CD4-positive, alpha-beta T cell treated with Interleukin-17A for 1 hour (primary cell): ENCODE measurements around the gene SLC15A3.

Source experiments
- DNase-seq: peaks from one replicate; pipeline ENCODE4 v3.0.0-alpha.2; 2020

Gene SLC15A3

DNA sequence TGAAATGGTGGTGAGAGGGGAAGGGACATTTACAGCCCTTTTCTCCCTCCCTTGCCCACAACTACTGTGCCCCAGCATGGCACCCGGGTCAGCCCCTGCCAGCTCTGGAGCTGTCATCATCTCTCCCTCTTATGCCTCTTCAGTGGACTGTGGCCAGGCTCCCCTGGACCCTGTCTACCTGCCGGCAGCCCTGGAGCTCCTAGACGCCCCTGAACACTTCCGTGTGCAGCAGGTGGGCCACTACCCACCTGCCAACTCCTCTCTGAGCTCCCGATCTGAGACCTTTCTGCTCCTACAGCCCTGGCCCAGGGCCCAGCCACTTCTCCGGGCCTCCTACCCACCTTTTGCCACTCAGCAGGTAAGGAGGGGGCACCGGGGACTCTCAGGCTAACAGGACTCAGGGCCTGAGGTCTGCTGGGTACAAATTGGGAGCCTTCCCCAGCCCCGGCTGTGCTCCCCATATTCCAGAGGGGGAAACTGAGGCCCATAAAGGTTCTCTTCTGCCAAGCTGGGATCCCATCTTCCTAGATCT, 24.8 kb downstream of the SLC15A3 start:
- DNase-seq: no peak

DNA sequence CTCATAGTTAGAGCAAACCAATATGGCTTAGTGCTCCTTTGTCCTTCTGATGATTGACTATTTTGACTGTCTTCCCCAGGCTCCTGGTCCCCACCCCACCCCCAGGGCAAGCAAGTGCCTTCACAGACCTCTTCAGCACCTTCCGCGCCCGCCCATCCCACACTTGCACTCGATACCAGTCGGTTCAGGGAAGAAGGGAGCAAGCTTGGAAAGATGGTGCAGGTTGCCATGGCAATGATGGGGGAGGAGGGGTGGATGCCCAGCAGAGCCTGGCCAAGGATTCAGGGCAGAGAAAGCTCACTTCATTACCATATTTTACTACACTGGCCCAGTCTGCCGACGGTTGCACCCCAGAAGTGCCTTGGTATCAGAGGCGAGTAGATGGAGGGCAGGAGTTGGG, 25.5 kb downstream of the SLC15A3 start:
- DNase-seq: no peak

DNA sequence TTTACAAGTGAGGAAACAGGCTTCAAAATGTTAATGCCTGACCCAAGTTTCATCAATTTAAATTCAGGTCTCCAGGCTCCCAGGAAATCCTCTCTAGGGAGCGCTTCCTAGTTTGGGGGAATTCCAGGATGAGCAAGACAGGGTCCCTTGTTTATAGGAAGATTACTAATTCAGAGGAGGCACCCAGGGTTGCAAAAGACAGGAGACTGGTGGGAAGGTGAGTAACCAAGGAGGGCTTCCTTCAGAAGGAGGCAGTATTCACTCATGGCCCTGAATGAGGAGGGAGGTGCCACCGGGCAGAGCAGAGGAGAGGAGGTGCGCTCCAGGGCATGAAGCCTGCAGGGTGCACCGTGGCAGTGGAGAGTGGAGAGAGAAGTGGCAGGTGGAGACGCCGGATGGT, 26.1 kb downstream of the SLC15A3 start:
- no peak for DNase-seq

DNA sequence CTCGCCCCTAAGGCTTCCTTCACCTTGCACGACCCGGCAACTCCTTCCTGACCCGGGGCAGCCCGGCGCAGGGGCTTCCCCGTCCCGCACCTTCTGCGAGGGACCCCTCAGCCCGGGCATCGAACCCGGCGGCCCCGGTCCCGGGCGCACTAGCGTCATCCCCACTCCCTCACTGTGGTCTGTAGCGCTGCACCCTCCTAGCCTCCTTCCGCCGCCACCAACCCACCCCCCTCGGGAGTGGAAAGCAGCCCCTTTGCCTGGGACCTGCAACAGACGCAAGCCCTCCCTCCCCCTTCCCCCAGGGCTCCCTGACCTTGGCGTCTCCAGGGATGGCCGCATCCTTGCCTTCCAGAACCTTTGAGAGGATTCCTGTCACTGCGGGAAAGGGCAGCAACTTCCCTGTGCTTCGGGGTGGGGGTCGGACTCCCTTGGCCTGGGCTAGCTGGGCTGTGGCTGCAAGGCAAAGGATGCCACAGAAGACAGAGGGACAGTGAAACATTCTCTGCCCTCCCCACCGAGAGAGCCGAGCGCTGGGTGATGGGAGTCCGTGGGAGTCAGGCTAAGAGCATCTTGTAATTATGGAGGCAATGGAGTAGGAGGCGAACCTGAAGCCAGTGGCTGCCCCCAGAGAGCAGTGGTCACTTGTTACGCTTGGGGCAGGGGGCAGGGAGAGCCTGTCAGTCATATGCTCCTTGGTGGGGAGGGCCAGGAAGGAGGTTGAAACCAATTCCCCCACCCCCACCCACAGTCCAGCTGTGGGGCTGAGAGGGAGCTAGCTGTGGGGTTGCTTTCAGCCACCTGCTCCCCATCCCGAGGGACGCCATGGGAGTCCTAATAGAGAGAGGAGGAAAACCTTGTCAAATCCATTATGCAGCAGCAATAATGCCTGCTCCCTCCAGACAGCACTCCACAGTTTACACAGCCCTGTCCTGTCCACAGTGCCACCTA, 26.8 kb downstream of the SLC15A3 start:
- no peak for DNase-seq

DNA sequence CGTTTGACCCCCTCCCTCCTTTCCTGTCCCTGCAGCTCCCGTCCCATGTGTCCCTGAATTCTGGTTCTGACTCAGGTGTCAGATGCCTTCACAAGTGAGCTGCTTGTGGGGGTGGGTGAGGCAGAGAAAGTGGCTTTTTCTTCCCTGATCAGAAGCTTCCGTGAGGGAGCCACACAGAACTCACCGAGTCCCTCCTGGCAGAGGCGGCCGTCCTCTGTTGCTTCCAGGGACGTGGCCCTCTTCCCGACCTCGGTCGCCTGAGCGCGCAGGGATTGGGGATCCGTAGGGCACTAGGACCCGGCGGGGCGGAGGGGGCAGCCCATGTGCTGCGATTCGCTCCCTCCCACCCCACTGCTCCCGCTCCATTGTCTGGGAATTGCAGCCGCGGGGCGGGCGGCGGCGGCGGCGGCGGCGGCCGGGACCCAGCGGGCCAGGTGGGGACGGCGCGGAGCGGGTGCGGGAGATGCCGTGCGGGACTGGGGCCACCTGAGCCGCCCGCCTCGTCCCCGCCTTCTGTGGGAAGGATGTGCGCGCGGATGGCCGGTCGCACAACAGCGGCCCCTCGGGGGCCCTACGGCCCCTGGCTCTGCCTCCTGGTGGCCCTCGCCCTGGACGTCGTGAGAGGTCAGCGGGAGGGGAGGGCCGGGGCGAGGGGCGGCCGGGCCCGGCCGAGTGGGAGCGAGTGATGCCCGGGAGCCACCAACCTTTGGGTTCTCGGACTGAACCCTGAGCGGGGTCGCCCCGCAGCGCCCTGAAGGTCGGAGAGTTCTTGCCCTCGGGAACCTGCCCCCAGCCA, 27.7 kb downstream of the SLC15A3 start, which contains the start of gene TMEM132A:
Gene TMEM132A, plus strand, starts transcription at position 351 of the 796 bp plus-strand sequence. Its CDS starts 174 bp downstream, at position 525.
- no peak for DNase-seq

DNA sequence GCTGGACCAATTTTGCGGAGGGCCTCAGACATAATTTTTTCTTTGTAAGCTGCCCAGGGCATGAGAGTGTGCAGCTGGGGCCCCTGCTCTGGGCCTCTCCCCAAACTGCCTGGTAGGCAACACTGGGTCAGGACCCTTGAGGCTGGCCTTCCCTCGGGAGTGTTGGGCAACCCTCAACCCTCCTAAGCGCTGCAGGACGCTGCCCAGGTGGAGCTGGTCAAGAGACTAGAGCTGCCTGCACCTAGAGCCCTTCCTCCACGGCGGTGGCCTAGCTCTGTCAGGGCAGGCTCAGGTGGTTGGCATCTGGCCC, 28.2 kb downstream of the SLC15A3 start:
- no peak for DNase-seq

DNA sequence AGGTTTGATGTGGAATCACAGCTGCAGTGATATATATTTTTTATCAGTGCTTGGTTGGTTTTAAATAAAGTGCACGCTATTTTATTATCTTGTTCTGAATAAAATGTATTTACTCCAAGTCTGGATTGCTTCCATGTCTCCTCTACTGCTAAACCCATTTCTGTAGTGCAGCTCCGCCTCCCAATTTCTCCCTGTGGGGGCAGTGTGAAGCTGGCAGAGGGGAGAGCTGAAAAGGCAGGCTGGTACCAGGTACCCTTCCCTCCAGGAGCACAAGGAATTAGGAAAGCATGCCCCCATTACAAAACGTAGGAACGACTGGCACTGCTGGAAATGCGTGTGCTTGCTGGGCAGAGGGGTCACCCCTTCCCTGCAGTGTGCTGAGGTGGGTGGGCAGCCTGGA, 28.6 kb downstream of the SLC15A3 start:
- DNase-seq: no peak

DNA sequence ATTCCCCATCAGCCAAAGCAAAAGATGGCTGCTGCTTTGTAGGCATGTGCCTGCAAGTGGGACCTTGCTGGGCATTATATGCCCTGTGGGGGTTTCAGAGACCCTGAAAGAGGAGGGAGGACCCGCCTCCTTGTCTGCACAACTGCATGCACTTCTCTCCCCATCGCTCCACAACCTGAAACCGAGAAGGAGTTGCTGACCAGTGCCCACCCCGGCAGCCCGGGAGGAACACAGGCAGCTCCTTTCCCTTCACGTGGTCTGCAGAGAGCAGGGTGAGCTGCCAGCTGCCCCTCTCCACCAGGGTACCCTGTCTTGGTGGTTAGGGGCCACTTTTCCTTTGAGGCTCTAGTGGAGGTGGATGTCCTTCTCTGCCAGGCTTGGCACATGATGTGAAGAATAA, 29.1 kb downstream of the SLC15A3 start:
- no peak for DNase-seq

DNA sequence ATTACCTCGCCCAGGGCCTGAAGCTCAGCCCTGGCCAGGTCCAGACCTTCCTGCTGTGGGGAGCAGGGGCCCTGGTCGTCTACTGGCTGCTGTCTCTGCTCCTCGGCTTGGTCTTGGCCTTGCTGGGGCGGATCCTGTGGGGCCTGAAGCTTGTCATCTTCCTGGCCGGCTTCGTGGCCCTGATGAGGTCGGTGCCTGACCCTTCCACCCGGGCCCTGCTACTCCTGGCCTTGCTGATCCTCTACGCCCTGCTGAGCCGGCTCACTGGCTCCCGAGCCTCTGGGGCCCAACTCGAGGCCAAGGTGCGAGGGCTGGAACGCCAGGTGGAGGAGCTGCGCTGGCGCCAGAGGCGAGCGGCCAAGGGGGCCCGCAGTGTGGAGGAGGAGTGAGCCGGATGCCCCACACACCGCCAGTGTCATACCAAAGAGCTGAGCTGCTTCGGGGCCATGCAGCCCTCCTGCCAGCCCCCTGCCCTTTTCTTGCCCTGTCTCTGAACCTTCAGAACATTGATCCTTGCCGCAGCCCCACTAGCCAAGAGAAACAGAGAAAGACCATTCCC, 30.1 kb downstream of the SLC15A3 start:
- no peak for DNase-seq

DNA sequence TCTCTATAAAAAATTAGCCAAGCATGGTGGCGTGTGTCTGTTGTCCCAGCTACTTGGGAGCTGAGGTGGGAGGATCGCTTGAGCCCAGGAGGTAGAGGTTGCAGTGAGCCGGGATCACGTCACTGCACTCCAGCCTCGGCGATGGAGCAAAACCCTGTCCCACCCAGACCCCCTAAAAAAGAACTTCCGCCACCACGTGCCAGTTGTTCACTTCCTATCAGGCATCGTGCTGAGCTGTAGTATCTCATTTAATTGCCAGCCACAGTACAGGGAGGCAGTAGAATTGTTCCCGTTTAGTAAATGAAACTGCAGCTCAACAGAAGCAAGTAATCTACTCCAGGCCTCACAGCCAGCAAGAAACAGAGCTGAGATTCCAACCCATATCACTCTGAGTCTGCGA, 30.7 kb downstream of the SLC15A3 start:
- DNase-seq: no peak

DNA sequence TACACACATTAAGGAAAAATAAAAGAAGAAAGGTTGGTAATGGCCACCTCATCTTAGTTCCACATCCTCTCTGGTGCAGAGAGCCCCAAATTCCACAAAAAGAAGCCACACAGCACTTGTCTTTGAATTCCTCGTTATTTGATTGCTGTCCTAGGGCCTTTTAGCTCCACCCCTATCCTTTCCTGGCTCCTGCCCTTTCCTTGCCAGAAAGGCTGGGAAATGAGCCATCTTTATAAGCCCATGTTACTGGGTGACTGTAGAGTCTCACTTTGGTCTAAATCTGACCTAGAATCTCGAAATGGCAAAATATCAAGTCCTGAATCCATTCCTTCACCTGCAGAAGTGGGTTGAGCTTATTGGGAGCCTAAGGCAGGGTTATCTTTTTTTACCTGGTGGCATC, 32.0 kb downstream of the SLC15A3 start:
- no peak for DNase-seq

DNA sequence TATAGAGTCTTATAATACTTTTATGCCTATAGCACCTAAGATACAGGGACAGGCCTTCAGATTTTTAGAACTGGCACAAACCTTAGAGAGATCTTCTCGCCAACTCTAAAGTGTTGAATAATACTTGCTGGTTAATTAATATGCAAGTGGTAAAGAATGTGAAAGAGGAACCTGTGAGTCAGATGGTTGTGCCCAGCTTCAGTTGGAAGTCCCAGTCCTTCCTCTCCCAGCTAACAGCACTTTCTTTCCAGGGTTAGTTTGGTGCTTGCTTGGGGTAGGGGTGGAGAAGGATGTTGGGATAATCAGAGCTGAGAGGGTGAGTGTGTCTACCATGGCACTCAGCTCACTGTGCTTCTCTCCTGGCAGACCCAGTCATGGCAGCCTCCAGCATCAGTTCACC, 32.7 kb downstream of the SLC15A3 start:
- no peak for DNase-seq

DNA sequence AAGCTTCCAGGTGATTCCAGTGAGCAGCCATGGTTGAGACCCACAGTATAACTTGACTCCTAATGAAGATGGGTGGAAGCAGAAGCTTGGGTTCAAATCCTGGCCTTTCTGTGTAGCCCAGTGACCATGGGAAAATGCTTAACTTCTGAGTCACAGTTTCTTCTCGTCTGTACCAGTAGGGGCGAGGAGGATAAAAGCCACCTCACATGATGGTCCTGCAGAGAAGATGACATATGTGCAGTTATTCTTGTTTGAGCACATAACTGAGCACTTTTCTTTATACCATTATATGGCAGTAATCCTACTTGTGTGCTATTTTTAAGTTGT, 33.1 kb downstream of the SLC15A3 start:
- DNase-seq: no peak

DNA sequence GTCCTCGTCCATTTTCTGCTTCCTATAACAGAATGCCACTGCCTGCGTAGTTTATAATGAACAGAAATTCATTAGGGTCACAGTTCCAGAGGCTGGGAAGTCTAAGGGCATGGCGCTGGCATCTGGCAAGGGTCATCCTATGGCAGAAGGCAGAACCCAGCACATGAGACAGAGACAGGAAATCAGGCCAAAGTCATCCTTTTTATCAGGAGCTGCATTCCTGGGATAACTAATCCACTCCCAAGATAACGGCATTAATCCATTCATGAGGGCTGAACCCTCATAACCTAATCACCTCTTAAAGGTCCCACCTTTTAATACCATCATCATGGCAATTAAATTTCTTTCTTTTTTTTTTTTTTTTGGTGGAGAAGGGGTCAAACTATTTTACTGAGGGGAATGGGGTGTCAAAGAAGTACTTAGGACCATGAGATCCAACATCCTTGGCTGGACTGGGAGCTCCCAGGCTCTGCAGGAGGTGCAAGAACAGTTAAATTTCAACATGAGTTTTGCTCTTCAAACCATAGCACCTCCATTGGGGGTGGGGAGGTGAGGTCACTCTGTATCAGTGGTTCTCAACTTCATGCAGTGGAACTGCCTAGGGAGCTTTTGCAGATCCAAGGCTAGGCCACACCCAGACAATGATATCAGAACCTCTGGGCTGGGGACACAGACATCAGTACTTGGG, 33.6 kb downstream of the SLC15A3 start:
- DNase-seq: no peak

DNA sequence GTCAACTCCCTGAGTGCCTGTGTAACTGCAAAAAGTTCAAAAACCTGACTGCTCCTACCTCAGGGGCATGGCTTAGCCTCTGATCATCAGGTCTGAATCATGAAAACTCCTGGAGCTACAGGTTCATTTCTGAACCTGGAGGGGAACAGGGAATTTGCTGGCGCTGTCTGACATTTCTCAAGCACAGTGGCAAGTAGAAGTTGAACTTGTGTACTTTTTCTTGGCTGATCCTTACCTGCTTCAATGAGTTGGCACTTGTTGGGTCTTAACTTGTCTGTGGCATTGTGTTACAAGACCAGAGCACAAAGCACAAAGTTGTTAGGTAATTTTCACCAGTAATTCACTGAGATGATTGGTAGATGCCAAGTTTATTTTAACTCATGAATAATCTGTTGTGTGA, 34.7 kb downstream of the SLC15A3 start:
- DNase-seq: no peak

DNA sequence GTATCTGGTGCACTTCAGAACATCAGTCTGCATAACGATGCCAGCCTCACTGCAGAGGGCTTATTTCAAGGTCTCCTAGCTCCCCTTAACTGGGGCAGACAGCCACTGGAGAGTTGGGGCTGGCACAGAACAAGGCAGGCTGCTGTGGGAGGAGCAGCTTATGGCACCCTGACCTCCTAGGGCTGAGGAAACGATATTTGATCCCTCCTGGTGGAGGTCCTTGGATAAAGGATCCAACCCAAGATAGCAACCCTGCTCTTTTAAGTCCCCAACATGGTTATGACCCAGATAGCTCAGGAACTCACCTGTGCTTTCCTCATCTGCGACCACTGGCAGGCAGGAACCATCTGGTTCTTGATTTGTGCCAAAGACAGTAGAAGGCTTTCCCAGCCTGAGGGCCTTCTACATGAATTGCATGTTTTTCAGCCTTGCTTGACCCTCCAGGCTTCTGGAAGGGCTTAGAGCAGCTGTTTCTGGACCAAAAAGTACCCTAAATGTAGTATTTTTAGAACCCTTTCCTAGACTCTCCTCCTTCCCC, 35.2 kb downstream of the SLC15A3 start:
- no peak for DNase-seq

DNA sequence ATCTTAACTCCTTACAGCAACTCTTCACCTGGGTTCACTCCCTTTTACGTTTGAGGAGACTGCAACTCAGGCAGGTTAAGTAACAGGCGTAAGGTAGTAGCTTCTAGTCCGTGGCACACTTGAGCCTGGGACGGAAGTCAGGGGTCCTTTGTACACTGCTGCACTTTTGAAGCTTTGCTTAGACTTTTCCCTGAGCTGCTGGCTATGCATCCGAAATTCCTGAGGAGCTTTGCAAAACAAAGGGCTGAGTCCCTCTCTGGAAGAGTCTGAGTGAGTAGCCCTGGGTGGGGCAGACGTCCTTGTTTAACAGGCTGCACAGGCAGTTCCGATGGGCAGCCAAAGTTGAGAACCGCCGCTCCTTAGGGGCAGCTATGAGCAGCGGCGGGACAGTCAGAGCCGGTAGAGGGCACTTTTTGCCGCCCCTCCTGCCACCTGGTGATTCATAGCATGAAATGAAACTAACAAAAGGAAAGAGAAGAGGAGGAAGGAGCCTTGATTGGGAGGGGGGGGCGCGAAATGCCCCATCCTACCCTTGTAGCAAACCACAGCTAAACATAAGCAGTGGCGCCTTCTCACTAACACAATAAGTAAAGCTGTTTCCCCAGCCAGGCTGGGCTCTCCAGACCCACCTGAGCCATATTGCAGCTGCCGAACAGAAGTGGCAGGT, 36.6 kb downstream of the SLC15A3 start:
- peak; percentile 81 for DNase-seq

DNA sequence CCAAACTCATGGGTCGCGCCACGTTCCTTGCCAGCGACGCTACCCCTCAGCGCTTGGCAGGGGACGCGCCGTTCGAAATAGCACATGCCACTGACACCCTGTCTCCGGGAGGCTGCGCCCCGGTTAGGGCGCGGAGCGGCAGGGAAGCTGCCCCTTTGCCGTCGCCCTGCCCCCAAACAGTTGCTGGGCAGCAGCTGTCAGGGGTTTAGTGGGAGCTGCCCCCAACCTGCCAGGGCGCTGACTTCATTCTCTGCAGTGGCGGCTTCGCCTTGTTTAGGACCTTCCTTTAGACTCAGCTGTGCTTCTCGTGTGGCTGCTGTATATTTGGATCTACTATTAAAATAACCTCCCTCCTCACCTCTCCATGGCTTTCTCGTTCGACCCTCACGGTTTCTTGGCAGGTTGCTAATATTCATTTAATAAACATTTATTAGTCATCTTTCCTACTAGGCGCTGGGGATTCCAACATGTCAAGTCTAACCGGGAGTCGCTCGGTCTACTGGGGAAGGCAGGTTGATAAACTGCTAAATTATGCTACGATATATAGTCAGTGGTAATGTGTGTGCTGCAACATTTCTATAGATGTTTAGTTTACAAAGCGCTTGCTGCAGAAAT, 37.2 kb downstream of the SLC15A3 start:
- peak; percentile 35 for DNase-seq

DNA sequence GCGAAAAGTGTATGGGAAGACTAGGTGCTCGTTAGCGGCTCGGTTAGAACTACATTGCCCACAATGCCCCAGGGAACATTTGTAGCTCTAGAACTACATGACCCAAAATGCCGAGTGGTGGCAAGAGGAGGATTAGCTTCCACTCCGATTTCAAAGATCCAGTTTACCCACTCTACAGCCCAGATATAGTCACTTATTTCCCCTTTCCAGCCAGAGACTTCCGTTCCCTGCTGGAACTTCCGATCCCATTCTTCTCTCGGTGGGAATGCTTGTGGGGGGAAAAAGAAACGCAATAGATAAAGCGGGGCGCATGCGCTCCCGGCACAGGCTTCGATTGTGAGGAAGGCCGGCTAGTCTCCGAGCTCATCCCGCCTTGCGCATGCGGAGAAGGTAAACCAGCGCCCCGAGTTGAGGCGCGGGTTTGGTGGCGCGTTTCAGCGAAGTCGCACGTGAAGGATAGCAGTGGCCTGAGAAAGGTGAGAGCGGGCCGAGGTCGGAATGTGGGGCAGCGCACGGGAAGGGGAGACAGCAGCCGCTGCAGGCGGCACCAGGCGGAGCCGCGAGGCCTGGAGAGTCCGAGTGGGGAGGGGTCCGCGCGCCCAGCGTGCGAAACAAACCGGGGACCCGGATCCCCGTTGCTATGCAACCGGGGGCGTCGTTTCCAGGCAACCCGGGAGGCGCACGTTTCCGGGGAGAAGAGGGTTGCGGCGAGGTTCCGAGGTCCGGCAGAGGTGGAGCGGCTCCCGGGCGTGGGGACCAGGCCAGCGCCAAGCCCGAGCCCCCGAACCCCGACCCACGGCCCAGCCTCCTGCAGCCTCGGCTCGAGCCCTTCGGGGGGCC, 38.0 kb downstream of the SLC15A3 start, which contains the start of gene TMEM109:
Gene TMEM109, plus strand, starts transcription at position 366 of the 840 bp plus-strand sequence. CDS start 5,536 bp downstream, outside the sequence.
- peak; percentile 91 for DNase-seq

DNA sequence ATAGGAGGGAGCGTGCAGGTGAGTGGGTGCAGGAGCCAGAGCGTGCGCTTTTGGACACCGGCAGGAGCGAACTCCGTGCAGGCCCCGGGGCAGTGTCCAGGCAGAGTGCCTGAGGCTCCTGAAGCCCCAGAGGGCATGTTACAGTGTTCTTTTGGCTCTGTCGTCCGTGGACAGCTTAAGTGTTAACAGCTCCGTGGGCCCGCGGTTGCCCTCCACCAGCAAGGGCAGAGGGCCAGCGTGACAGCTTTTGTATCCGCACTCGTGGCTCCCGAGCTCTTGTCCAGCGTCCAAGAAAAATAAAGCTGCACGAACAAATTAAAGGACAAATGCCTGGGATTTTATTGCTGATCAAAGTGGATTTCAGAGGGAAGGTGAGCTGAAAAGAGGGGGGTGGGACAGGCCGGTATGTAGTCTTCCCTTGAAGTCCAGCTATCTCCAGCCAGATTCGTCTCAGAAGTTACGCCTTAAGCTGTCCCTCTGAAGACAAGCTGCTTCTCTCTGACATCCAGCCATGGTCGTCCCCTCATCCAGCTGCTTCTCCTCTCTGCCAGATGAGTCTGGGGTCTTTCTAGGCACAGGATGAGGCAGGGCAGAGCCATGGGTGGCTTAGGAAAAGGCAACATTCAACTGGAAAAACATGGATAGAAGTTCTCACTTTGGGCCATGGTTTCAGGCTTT, 39.0 kb downstream of the SLC15A3 start:
- DNase-seq: no peak
